H9 (cell line): Measurements from ENCODE around the gene POLR2J. TPM values are rescaled to one million over a fixed set of nuclear protein-coding genes. Genes with fewer than 3 reads are reported as not detected.

Experiments
- DNase-seq: peaks from one replicate; pipeline ENCODE4 v3.0.0-alpha.2; 2017
- H2AFZ ChIP-seq: one replicate; pipeline ENCODE4 v1.6.1; 2013; ENCODE audit warnings: mild to moderate bottlenecking, low read length, control low read depth, moderate library complexity
- H2AK5ac ChIP-seq: 2 replicates; pipeline ENCODE4 v1.6.1; 2013; ENCODE audit warnings: low read length, control low read depth, mixed read lengths; ENCODE audit not compliant: insufficient read length
- H2BK120ac ChIP-seq: one replicate; pipeline ENCODE4 v1.6.1; 2013; ENCODE audit warnings: low read depth, mild to moderate bottlenecking, low read length, control low read depth, inconsistent platforms; ENCODE audit not compliant: poor library complexity, severe bottlenecking
- H2BK12ac ChIP-seq: 2 replicates; pipeline ENCODE4 v1.6.1; 2013; ENCODE audit warnings: low read length, control low read depth, mixed read lengths, low read depth; ENCODE audit not compliant: insufficient read length
- H2BK15ac ChIP-seq: 2 replicates; pipeline ENCODE4 v1.6.1; 2013; ENCODE audit warnings: low read depth, low read length, control low read depth
- H2BK20ac ChIP-seq: one replicate; pipeline ENCODE4 v1.6.1; 2013; ENCODE audit warnings: low read depth, mild to moderate bottlenecking, low read length, control low read depth, inconsistent platforms; ENCODE audit not compliant: poor library complexity, severe bottlenecking
- H2BK5ac ChIP-seq: 2 replicates; pipeline ENCODE4 v1.6.1; 2013; ENCODE audit warnings: low read length, control low read depth, mixed read lengths; ENCODE audit not compliant: insufficient read length
- H3K14ac ChIP-seq: 2 replicates; pipeline ENCODE4 v1.6.1; 2013; ENCODE audit warnings: low read length, control low read depth; ENCODE audit not compliant: insufficient read depth
- H3K18ac ChIP-seq: 2 replicates; pipeline ENCODE4 v1.6.1; 2013; ENCODE audit warnings: low read depth, mild to moderate bottlenecking, mixed read lengths, low read length, control low read depth; ENCODE audit not compliant: insufficient read length
- H3K23ac ChIP-seq: 2 replicates; pipeline ENCODE4 v1.6.1; 2013; ENCODE audit warnings: low read length, control low read depth, mixed read lengths, low read depth; ENCODE audit not compliant: insufficient read length
- H3K23me2 ChIP-seq: 2 replicates; pipeline ENCODE4 v1.6.1; 2013; ENCODE audit warnings: low read depth, mild to moderate bottlenecking, mixed read lengths, low read length, control low read depth; ENCODE audit not compliant: insufficient read length, poor library complexity, severe bottlenecking
- H3K27ac ChIP-seq: 2 replicates; pipeline ENCODE4 v1.5.1; 2013; ENCODE audit warnings: low read length, control low read depth, mixed read lengths, low read depth; ENCODE audit not compliant: insufficient read length
- H3K27me3 ChIP-seq: 2 replicates; pipeline ENCODE4 v1.6.1; 2013; ENCODE audit warnings: low read length, control low read depth, inconsistent platforms; ENCODE audit not compliant: insufficient read depth
- H3K4ac ChIP-seq: 2 replicates; pipeline ENCODE4 v1.6.1; 2013; ENCODE audit warnings: low read depth, mild to moderate bottlenecking, control low read depth, inconsistent platforms, low read length, moderate library complexity
- H3K4me1 ChIP-seq: 2 replicates; pipeline ENCODE4 v1.6.1; 2013; ENCODE audit warnings: low read length, control low read depth, inconsistent platforms; ENCODE audit not compliant: insufficient read depth
- H3K4me2 ChIP-seq: 2 replicates; pipeline ENCODE4 v1.6.1; 2013; ENCODE audit warnings: low read length, control low read depth, mixed read lengths; ENCODE audit not compliant: insufficient read length, insufficient read depth
- H3K56ac ChIP-seq: 2 replicates; pipeline ENCODE4 v1.6.1; 2013; ENCODE audit warnings: low read depth, mild to moderate bottlenecking, mixed read lengths, low read length, control low read depth; ENCODE audit not compliant: insufficient read length
- H3K79me1 ChIP-seq: 2 replicates; pipeline ENCODE4 v1.6.1; 2013; ENCODE audit warnings: low read depth, mild to moderate bottlenecking, moderate library complexity, low read length, control low read depth, inconsistent platforms; ENCODE audit not compliant: insufficient read depth, poor library complexity, severe bottlenecking
- H3K79me2 ChIP-seq: 2 replicates; pipeline ENCODE4 v1.6.1; 2013; ENCODE audit warnings: low read length, control low read depth, inconsistent platforms; ENCODE audit not compliant: insufficient read depth
- H3K9ac ChIP-seq: 2 replicates; pipeline ENCODE4 v1.6.1; 2013; ENCODE audit warnings: low read length, control low read depth, mixed read lengths; ENCODE audit not compliant: insufficient read length; ENCODE audit errors: extremely low read depth
- H3K9me3 ChIP-seq: one replicate; pipeline ENCODE4 v1.6.1; 2013; ENCODE audit warnings: low read depth, low read length, inconsistent platforms; ENCODE audit not compliant: control insufficient read depth
- H3T11ph ChIP-seq: one replicate; pipeline ENCODE4 v1.6.1; 2013; ENCODE audit warnings: mild to moderate bottlenecking, low read length, control low read depth, inconsistent platforms
- H4K20me1 ChIP-seq: one replicate; pipeline ENCODE4 v1.6.1; 2013; ENCODE audit not compliant: control insufficient read depth, insufficient read length, insufficient read depth
- H4K5ac ChIP-seq: 2 replicates; pipeline ENCODE4 v1.6.1; 2013; ENCODE audit warnings: low read depth, mild to moderate bottlenecking, mixed read lengths, low read length, control low read depth; ENCODE audit not compliant: insufficient read length
- H4K8ac ChIP-seq: replicated peaks from 2 replicates; pipeline ENCODE4 v1.6.1; 2013; ENCODE audit warnings: low read length, control low read depth, mixed read lengths, low read depth; ENCODE audit not compliant: insufficient read length
- H4K91ac ChIP-seq: 2 replicates; pipeline ENCODE4 v1.6.1; 2013; ENCODE audit warnings: low read depth, mild to moderate bottlenecking, moderate library complexity, mixed read lengths, low read length, control low read depth; ENCODE audit not compliant: insufficient read length
- H3K27ac Mint-ChIP-seq, 3 experiments: 2 replicates in 2 of 3; 3 replicates in 1 of 3; pipeline ENCODE4 v1.8.0; 2020 to 2021; ENCODE audit warnings: mixed read lengths in 3 of 3, mild to moderate bottlenecking in 1 of 3, moderate library complexity in 1 of 3
- H3K27me3 Mint-ChIP-seq: 2 replicates; pipeline ENCODE4 v1.8.0; 2021; ENCODE audit warnings: low read depth, mild to moderate bottlenecking, moderate library complexity, mixed read lengths
- H3K36me3 Mint-ChIP-seq, 3 experiments: 2 replicates in 2 of 3; 3 replicates in 1 of 3; pipeline ENCODE4 v1.8.0; 2020 to 2021; ENCODE audit warnings: low read depth in 3 of 3, mixed read lengths in 3 of 3; ENCODE audit not compliant: insufficient read depth in 1 of 3
- H3K4me1 Mint-ChIP-seq, 2 experiments: 2 replicates each; pipeline ENCODE4 v1.8.0; 2020; ENCODE audit warnings: mixed read lengths in 2 of 2
- H3K4me3 Mint-ChIP-seq, 2 experiments: 2 replicates in 1 of 2; 3 replicates in 1 of 2; pipeline ENCODE4 v1.8.0; 2020 to 2021; ENCODE audit warnings: mild to moderate bottlenecking in 2 of 2, mixed read lengths in 2 of 2, moderate library complexity in 1 of 2
- H3K9me3 Mint-ChIP-seq, 2 experiments: 2 replicates in 1 of 2; 3 replicates in 1 of 2; pipeline ENCODE4 v1.8.0; 2020; ENCODE audit warnings: mild to moderate bottlenecking in 2 of 2, mixed read lengths in 2 of 2, moderate library complexity in 1 of 2
- WGBS: extraction: QIAGEN DNeasy Blood & Tissue Kit; methylation state at CpG from one replicate; pipeline ENCODE4 v1.1.7; 2013; ENCODE audit warnings: missing lambda C conversion rate, low lambda C conversion rate, mixed read lengths; ENCODE audit not compliant: insufficient read length; ENCODE audit errors: extremely low coverage; 5-methylcytosine and 5-hydroxymethylcytosine counted together
- total RNA-seq: library from RNA; stranded (reverse); gene quantifications from 2 replicates; pipeline ENCODE4 v1.2.1, GENCODE V29; 2021
- TF ChIP-seq, protein P1 (sequence below): fragments of 200-600 bp; sonication (generic); conservative IDR thresholded peaks from 3 replicates; pipeline ENCODE4 v1.8.0; 2021; ENCODE audit warnings: antibody characterized with exemption, mild to moderate bottlenecking

POLR2J gene
- total RNA-seq, 1 experiment from 2014 or later = 58.5 TPM

DNA sequence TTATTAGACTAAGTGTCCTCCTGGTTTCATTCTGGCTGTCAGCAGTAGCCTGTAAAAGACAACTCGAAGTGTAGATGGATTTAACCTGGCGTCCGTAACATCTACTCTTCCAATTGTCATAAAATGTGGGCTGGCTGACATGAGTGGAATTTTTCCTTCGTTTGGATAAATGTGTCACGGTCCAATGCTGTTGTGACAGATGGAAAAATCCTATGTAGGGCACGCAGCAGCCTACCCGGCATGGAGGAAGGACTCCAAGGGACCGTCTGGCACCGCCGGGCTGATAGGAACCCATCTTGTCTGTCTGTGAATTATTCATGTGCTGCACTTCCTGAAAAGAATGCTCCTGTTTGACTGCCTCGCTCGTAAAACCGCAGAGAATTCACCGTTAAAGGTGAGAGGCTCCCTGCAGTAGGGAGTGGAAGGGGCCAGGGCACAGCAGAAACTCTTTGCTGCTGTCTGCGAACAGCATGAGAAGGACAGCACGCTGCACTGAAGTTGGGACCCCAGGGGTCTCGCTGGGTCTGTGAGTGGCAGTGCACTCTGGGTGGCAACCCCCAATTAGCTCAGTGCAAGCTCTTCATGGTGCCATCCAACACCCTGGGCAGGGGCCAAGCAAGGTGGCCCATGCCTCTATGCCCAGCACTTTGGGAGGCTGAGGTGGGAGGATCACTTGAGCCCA lies 47.0 kb downstream of the POLR2J start:
- H3K27ac Mint-ChIP-seq = peak overlapping the region in 1 of 3 experiments; percentile 77; a peak in 1 of 7 replicates

More for the DNA sequence above, 47.0 kb downstream of the POLR2J start:
- Histone ChIP-seq H2AFZ (no peak overlapping the region), H3K9ac (no peak overlapping the region), H4K8ac (no peak overlapping the region), H3K79me1 (no peaks in the 10 kb centered on the region), H4K20me1 (no peaks in the 10 kb centered on the region), H3K14ac (no peak overlapping the region), H2BK15ac (no peak overlapping the region), H4K5ac (no peak overlapping the region), H3K4me2 (no peak overlapping the region), H3K23me2 (peaks cover 9% of the 10 kb centered on the region), H3K4me1 (no peaks in the 10 kb centered on the region; the same call in 1 of the 2 replicates), H3T11ph (no peak overlapping the region), H2BK20ac (no peak overlapping the region), H4K91ac (no peak overlapping the region), H2BK120ac (no peak overlapping the region), H3K56ac (no peak overlapping the region), H3K79me2 (no peaks in the 10 kb centered on the region), H2AK5ac (no peak overlapping the region), H2BK12ac (no peak overlapping the region), H3K18ac (no peak overlapping the region), H3K9me3 (no peaks in the 10 kb centered on the region), H2BK5ac (no peak overlapping the region), H3K4ac (no peak overlapping the region), H3K23ac (no peak overlapping the region), H3K27me3 (no peaks in the 10 kb centered on the region), H3K27ac (no peak overlapping the region)
- peaks cover 8% of the 10 kb centered on the region for H3K27me3 Mint-ChIP-seq
- TF ChIP-seq, protein P1, sequence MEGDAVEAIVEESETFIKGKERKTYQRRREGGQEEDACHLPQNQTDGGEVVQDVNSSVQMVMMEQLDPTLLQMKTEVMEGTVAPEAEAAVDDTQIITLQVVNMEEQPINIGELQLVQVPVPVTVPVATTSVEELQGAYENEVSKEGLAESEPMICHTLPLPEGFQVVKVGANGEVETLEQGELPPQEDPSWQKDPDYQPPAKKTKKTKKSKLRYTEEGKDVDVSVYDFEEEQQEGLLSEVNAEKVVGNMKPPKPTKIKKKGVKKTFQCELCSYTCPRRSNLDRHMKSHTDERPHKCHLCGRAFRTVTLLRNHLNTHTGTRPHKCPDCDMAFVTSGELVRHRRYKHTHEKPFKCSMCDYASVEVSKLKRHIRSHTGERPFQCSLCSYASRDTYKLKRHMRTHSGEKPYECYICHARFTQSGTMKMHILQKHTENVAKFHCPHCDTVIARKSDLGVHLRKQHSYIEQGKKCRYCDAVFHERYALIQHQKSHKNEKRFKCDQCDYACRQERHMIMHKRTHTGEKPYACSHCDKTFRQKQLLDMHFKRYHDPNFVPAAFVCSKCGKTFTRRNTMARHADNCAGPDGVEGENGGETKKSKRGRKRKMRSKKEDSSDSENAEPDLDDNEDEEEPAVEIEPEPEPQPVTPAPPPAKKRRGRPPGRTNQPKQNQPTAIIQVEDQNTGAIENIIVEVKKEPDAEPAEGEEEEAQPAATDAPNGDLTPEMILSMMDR = no peak
- H3K4me3 Mint-ChIP-seq = peak overlapping the region; percentile 75 to 79; a peak in 4 of 5 replicates
- H3K36me3 Mint-ChIP-seq = peaks cover 4 to 21% (median 5%) of the 10 kb centered on the region in 3 experiments
- H3K4me1 Mint-ChIP-seq = peaks cover 21% of the 10 kb centered on the region in 2 experiments
- peak; percentile 41 for DNase-seq
- no peaks in the 10 kb centered on the region for H3K9me3 Mint-ChIP-seq
- WGBS = no CpG with 5 or more reads among the region's 17 CpGs
